Measurements from ENCODE around the gene SNN.

The SNN gene

DNA sequence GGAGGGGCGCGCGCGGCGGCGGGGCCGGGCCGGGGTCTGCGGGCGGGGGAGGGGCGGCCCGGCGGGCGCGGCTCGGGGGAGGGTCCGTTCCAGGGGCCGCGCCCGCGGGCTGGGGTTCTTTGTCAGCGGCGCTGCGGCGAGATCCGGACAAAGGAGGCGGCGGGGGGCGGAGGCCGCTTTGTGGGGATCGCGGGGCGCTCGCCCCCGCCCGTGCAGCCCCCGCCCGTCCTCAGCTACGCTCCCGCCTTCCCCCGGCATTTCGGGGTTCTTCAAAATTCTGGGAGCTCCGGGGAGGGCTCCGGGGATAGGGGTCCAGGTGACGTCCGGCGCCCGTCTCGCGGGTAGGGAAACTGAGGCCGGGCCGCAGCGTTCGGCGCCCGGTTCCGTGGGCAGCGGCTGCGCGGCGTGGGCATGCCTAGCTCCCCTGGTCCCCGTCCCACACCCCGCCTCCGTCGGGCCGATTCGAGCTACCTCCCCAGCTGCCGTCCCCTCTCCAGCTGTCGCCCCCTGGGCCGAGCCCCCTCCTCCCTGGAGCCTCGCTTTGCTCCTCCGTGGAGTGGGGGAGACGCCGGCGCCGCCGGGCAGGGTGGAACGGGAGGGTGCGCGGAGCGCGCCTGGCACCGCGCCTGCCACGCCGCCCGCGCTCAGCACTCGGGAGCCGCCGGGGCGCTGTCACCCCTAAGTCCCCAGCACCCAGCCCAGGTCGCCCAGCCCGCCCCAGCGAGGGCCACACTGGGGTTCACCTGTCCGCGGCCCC, 546 bp downstream of the SNN start:
- no peak for FAIRE-seq

DNA sequence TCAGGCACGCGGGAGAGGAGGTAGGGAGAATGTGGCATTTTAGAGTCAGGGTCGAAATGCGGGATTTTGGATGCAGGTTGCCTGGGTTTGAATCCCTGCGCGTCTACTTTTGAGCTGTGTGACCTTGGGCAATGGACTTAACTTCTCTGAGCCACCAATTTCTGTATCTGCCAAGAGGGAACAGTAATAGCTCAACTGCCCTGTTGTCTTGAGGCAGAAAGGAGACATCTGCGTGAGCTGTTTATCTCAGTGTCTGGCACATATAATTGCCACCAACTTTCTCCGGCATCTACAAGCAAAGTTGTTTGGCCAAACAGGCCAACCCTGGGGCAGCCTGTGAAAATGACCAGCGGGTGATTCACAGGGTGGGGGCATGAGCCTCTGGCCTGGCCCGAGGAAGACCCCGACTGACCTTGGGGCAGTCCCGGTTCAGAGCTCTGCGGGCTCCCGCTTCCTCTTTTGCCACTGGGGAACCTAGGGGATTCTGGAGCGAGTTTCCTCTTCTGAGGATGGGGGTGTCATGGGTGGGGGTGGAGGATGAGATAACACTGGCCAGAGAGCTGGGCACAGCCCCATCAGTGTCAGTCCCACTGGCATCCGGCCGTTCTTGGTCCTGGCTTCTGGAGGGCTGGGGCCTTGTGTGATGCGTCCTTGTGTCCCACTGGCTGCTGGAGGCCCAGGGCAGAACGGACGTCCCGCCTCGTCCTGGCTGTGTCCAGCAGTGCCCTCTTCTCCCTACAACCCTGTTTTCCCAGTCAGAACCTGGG, 1.3 kb downstream of the SNN start:
- no peak for FAIRE-seq

DNA sequence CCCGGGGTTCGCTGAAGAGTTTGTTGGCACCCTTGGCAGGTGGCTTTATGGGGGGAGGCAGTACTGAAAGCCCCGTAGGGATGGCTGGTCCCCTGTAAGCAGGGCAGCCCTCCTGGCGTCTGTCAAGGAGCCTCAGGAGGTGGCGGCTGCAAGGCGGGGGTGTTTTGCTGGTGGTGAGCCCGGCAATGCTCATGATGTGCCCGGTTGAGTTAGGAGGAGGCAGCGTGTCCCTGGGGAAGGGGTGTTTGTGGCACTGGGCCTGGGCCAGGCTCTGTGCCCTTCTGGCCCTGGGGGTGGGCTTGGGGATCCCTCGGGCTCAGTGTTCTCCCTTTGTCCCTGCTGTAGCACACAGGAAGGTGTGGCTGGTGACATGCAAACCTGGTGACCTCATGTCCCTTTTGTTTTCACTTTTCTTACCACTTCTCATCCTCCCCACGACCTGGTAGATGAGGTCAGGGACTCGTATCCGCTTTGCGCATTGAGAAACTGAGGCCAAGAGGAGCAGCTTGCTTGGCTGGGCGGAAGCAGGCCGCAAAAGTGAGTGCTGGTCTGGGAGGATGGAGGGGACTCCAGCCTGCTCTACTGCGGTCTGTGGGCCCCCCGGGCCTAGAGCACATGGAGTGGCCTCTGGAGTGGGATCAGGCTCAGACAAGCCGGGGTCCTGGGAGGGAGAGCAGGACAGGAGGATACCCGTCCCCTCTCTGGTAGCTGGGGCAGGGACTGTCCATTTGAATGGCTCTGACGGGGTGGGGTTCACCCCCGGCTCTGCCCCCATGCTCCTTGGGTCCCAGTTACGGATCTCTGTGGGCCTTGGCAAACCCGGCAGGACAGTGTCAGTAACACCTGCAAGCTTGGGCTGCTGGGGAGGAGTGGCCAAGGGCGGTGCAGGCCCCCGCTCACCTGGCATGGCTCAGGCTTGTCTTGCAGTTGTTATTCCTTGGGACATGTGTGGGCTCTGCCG, 2.2 kb downstream of the SNN start:
- FAIRE-seq = no peak

DNA sequence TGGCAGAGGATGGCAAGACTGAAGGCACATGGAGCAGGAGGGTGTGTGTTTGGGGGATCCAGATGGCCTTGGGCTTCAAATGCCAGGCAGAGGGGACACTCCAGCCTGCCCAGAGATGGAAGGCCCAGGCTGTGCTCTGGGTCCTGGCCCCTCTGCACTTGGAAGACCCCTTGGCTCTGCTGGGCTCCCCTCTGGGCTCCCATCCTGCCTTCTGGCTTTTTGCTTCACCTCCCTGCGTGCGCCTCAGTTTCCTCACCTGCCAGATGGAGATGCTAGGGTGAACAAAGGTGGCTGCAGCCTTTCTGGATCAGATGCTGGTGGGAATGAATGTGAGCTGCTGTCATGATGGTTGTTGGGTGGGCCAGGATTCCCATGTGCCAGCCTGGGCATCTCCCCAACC, 3.0 kb downstream of the SNN start:
- FAIRE-seq = no peak

DNA sequence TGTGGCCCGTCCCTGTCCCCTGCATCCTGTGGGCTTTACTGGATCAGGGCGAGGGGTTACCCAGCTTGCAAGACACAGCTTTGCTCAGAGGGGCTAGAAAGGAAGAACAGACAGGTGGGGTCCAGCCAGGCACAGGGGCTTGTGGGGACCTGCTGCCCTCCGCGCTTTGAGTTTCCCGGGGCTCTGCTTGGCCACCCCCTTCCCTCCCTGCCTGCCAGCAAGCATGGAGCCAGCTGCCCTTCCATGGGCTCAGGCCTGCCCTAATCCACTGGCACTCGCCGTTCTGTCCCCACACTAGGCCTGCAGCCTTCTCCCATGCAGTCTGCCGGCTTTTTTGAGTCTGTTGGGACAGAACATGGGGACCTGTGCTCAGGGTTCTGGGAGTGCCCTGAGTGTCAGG, 3.4 kb downstream of the SNN start:
- no peak for FAIRE-seq

DNA sequence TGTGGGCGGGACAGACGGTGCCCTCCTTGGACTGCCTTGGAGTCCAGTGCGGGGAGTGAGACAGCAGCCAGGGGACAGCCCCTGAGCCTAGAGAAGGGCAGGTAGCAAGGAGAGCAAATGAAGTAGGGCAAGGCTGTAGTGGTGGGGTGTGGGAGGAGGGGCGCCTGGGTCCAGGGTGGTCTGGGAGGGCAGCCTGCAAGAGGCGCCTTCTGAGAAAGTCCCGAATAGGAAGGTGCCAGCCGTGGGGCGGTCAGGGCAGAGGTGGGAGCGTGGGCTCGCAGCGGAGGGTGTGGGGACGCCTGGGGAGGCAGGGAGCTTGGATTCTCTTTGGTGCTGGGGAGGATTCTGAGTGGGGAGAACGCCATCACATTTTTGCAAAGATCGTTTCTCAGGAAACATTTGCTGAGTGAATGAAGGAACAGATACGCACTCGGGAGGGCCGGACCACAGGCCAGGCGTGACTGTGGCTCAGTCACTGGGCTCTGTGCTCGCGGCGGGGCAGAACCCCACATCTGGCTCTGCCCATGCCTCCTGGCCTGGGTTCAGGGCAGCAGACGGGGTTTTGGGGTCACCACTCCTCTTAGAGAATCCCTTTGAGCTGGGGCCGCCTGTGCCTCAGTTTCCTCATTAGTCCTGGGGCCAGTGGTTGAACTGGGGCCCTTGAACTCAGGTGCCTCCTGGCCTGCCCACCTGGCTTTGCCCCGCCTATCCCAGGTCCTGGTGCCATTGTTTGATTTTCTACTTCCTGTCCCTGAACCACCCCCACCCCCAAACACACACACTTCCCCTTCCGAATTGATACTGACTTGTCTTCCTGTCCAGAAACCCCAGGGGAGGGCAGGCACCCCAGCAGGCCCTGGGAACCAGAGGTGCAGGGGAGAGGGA, 4.2 kb downstream of the SNN start:
- FAIRE-seq = no peak

DNA sequence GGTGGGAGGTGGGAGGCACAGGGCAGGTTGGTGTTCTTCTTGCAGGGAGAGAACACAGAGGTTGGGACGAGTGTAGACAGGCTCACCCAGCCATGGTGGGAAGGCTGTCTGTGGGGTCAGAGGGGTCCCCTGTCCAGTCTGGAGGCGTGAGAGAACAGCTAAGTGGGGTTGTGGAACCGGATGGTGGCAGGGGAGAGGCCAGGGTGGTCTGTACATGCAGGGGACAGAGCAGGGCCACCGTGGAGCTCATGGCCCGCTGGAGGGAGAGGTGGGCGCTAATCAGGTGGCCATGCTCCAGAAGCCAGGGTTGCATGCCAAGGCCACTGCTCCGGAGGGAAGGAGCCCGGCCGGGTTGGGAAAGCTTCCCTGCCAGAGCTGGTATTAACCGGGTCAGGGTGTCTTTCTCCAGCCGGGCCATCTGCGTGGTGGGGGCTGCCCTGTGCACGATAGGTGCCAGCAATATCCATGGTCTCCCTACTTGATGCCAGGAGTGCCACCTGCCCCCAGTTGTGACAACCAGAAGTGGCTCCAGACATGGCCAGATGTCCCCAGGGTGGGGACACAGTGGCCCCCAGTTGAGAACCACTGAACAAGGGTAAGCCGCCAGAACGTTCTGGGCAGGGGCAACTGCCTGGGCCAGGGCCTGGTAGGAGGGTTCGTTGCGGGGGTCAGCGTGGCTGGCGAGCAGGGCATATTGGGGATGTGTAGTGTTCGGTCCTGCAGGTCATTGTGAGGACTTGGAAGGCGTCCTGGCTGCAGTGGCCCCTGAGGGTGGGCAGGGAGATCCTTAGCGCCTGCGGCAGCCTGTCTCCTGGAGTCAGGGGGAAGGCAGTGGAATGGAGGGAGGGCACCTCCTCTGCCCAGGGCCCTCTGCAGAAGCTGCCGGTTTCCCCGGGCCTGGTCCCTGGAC, 5.1 kb downstream of the SNN start:
- no peak for FAIRE-seq

DNA sequence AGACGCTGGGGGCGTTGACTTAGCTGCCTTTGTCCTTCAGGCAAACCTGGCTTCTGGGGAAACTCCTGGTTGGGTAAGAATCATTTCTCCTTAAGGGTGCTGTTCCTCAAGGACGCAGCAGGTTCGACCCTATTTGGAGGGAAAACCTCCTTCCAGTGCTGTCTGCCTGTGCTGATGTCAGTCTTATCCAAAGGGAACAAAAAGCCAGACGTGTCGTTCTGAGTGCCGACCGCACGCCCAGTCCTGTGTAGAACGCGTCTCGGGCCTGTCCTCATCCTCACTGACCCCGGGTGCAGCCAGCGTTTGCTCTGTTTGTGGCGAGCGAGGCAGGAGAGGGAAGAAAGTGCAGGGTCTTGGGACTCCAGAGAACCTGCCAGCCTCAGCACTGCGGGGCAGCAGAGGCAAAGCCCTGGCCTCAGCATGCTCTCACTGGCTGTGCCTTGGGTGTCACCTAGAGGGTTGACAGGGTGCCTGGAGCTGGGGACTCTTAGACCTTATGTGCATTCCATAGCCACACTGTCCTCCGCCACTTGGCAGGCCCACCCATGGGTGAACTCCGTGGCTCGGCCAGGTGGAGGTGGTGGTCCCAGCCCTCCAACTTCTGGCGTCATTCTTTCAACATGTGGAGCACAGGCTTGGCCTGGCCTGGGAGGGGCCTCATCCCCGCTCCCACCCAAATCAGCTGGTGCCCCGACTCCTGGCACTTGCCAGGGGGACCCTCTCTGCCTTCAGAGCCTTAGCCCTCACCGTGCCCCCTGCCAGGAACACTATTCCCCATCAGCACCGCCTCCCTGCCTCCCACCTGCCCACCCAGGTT, 6.0 kb downstream of the SNN start:
- FAIRE-seq = no peak

DNA sequence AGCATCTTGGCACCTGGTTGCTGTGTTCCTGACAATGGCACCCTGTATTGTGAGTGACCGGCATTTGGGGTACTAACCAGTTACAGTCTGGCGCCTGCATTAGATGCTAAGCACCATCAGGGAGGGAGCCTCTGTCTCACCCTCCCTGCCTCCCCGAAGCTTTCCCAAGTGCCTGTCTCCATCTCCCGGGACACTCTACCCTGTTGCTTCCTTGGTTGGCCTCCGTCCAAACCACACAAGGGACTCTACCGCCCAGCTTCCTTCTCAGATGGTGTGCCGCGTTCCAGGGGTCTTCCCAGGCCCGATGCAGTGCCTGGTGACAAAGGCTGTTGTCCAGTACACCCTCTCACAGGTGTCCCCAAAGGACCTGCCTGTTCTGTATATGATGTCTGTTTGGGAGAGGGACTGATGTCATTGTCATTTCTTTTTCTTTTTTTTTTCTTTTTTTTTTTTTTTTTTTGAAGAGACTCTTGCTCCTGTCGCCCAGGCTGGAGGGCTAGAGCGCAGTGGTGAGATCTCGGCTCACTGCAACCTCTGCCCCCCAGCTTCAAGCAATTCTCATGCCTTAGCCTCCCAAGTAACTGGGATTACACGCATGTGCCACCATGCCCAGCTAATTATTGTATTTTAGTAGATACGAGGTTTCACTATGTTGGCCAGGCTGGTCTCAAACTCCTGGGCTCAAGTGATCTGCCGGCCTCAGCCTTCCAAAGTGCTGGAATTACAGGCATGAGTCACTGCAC, 6.7 kb downstream of the SNN start:
- FAIRE-seq = no peak

DNA sequence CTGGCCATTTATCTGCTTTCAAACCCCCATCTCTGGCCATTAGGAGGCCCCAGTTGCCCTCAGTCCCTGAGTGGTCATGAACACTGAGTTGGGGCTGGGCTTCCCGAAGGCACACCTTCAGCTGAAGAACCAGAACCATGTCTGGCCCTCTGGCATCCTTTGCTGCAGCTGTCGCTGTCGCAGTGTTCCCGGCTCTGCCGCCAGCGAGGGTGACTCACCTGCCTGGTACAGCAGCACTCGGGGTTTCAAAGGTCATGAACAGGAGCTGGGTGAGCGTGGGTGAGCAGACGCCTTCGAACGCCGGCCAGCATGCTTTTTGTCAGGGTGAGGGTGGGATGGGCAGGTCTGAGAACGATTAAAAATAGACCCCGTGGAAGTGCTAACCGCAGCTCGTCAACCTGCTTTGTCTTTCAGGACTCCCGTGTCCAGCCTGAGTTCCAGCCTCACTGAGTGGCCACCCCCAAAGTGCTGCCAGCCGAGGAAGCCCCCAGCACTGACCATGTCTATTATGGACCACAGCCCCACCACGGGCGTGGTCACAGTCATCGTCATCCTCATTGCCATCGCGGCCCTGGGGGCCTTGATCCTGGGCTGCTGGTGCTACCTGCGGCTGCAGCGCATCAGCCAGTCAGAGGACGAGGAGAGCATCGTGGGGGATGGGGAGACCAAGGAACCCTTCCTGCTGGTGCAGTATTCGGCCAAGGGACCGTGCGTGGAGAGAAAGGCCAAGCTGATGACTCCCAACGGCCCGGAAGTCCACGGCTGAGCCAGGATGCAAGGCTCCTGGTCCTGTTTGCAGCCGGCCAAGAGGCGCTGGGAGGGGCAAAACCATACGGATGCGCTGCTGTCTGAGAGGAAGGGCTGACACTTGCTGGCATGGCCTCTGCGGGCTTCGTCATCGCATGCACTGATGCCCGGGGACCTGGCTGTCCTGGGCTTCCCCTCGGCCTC, 7.6 kb downstream of the SNN start:
- no peak for FAIRE-seq

DNA sequence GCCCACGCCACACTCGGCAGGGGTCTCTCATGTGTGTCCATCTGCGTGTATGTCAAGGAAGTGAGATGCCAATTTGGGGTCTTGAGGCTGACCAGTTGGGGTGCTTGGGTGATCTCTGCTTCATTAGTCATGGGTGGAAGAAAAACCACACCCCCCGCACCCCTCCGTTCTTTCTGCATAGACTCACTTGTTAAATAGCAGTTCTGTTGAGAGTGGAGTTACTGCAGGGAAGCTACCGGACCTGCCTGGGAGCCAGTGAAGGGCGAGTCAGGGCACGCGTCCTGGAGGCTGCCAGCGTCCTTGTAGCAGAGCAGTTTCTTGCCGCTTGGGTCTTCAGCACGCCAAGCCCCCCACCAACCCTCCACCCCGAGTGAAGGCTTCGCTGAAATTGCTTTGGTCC, 8.5 kb downstream of the SNN start:
- no peak for FAIRE-seq

DNA sequence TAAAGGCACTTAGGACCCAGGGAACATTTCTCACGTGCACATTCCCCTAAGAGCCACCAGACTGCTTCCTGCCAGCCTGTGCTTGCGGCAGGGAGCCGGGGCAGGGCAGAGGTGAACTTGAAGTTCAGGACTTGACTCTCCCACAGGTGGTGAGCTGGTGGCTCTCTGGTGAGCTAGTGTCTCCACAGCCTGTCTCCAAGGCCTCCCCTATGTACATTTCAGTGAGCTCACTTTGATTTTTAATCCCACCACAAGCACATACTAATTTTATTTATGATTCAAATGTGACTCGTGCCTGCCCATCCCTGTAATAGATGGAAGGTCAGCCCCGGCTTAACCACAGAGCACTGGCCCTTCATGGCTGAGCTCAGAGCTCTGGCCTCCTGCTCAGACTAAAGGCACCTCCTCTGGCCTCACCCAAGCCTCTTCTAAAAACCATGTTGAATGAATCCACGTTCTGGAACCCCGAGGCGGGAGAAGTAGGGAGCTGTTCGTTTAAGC, 9.2 kb downstream of the SNN start:
- FAIRE-seq = no peak

DNA sequence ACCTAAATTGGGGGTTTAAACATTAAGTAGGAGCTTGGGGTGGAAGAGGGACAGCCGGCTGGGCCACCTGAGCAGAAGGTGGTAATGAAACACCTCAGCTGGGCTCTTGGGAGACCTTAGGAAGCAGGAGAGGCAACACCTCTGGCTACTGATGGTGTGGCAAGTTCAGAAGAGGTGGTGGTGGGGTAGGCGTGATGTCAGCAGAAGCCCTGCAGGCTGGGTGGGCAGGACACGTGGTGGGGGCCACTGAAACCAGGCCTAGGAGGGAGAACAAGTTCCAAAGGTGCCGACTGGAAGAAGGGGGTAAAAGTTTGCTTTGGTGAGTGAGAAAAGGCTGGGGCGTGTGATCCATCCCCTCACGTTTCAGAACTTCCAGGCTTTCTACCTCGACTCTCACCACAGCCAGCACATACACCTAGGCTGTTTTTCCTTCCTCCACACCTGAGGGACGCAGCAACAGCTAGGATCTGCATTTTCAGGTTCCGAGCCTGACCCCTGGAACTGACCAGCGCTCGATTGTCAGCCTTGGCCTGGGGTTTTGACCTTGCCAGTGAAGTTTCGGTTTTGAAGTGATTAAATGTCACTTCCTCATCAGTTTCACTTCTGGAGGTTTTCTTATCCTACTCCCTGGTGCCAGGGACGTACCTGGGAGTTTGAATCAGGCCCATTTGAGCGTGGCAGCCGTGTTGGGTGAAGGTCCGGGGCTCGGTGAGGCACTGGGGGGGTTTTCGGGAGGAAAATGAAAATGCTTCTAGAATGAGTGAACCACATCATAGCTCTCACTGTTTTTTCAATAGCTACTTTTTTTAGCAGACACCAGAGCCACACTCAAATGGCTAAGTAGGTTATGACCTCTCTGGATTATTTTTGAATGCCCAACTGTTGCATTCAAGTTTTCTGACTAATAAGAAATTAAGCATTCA, 10.0 kb downstream of the SNN start:
- FAIRE-seq = no peak

DNA sequence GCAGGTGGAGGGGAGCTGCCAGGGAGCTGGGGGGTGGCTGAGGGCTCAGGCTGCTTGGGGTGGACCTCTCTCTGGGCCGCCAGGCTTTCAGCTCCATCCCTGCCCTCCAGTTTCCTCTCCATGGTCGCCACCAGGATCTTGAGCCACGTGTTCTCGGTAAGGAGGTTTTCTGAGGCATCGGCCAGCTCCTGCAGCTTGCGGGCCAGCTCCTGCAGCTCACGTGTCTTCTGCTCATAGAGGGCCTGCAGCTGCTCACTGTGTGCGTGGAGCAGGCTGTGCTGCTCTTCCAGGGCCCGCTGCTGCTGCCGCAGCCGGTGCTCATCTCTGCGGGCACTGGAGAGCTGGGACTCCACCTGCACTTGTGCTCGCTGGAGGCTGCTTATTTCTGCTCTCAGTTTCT, 11.0 kb downstream of the SNN start:
- no peak for FAIRE-seq

DNA sequence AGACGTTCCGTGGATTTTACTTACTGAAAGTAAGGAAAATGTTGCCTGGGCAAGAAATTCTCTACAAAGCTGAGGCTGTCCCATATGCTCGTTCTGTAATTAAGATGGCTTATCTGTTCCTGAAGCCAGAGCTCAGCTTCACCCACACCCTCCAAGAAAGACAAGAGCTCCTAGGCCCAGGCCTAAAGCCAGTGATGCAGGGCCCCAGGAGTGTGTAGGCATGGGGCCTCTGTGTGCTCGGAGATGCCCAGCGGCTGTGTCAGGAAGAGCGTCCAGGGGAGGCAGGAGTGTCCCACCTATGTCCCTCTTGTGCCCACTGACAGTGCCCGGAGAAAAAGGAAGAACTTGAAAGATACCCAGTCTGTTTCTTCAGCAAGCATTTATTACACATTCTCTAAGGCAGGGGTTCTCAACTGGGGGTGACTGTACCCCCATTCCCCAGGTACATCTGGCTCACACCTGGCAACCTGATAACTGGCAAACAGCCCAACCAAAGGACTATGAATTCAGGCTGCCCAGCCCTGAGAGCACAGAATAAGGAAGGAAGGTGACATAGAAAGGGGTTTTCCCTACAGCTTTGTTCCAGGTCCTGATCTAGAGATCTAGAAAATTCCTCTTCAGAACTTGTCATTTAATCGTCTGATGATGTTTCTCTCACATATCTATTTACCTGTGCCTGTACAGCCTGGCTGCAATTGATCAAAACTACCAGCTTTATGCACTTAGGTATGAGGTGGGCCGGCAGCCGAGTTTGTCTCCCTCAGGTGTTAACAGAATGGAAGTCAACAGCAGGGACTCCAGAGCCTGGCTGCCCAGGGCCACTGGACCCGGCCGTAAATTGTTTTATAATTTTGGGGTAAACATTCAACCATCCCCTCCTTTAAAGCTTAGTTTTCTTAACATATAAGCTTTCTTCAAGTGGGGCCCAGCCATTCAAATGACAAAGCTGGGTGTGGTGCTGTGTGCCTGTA, 12.0 kb downstream of the SNN start:
- no peak for FAIRE-seq

DNA sequence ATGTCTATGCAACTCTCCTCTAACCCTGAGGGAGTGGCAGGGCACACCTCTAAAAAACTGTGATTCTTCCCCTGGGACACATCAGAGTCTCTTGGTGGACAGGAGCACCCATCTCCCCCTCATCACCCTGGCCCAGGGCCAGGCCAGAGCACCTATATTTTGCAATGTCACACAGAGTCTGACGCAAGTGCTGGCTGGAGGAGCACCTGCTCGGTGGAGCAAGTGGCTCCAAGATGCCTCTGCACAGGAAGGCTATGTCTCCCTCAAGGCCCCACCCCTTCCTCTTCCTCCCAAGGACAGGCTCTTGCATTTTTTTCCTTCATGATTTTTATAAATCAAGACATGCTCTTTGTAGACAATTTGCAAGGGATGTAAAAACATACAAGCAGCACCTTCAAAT, 13.3 kb downstream of the SNN start:
- FAIRE-seq = no peak
